Measurements from ENCODE around the gene ZBTB16.

ZBTB16 gene

GRCh38 chr11:114276077-114276476 lies 216.6 kb downstream of the ZBTB16 start:
- H3K56ac ChIP-seq (ENCODE audit: low read length), result no peak overlapping the region
- H3K4me1 ChIP-seq (ENCODE audit: control insufficient read depth, low read depth, low read length), result no peaks in the 10 kb centered on the region
- no peak overlapping the region for H3K4me2 ChIP-seq (ENCODE audit: low read length)
- no peak overlapping the region for H3K27ac ChIP-seq (ENCODE audit: low read depth, low read length)
- no peak overlapping the region for H3K4me3 ChIP-seq (ENCODE audit: low read length)
- H3K18ac ChIP-seq (ENCODE audit: low read length), result no peak overlapping the region
- H2AK5ac ChIP-seq (ENCODE audit: low read length), result no peak overlapping the region
- H4K8ac ChIP-seq (ENCODE audit: low read depth, low read length), result no peak overlapping the region
- H4K5ac ChIP-seq (ENCODE audit: low read length), result no peak overlapping the region
- DNase-seq, result no peak
- no peaks in the 10 kb centered on the region for H3K27me3 ChIP-seq (ENCODE audit: insufficient read depth, low read length, poor library complexity)
- H3K23ac ChIP-seq (ENCODE audit: low read length), result no peak overlapping the region
- H3K79me2 ChIP-seq (ENCODE audit: control insufficient read depth, insufficient read depth, low read length), result no peaks in the 10 kb centered on the region
- WGBS (ENCODE audit: extremely low coverage, insufficient coverage, low lambda C conversion rate), result no CpG with 5 or more reads among the region's 5 CpGs
- H2BK120ac ChIP-seq (ENCODE audit: low read depth, low read length), result no peak overlapping the region
- no peak overlapping the region for H3K9ac ChIP-seq (ENCODE audit: low read length)
- H3K79me1 ChIP-seq (ENCODE audit: low read length), result no peaks in the 10 kb centered on the region
- no peak overlapping the region for H2BK5ac ChIP-seq (ENCODE audit: low read length)
- H3K4ac ChIP-seq (ENCODE audit: low read depth, low read length), result no peak overlapping the region
- no peak overlapping the region for H2BK15ac ChIP-seq (replicated peaks; ENCODE audit: low read depth)
- no peaks in the 10 kb centered on the region for H3K36me3 ChIP-seq (ENCODE audit: control insufficient read depth, insufficient read depth, low read length)

- Histone ChIP-seq H3K4me2 (ENCODE audit: low read length) (no peak overlapping the region), H3K36me3 (ENCODE audit: control insufficient read depth, insufficient read depth, low read length) (no peaks in the 10 kb centered on the region), H3K4ac (ENCODE audit: low read depth, low read length) (no peak overlapping the region), H2BK5ac (ENCODE audit: low read length) (no peak overlapping the region), H3K23ac (ENCODE audit: low read length) (no peak overlapping the region), H2BK120ac (ENCODE audit: low read depth, low read length) (no peak overlapping the region), H3K4me1 (ENCODE audit: control insufficient read depth, low read depth, low read length) (no peaks in the 10 kb centered on the region), H2AK5ac (ENCODE audit: low read length) (no peak overlapping the region), H4K8ac (ENCODE audit: low read depth, low read length) (no peak overlapping the region), H4K5ac (ENCODE audit: low read length) (no peak overlapping the region), H2BK15ac (replicated peaks; ENCODE audit: low read depth) (no peak overlapping the region), H3K79me2 (ENCODE audit: control insufficient read depth, insufficient read depth, low read length) (no peaks in the 10 kb centered on the region), H3K18ac (ENCODE audit: low read length) (no peak overlapping the region), H3K4me3 (ENCODE audit: low read length) (no peak overlapping the region), H3K79me1 (ENCODE audit: low read length) (no peaks in the 10 kb centered on the region), H3K56ac (ENCODE audit: low read length) (no peak overlapping the region), H3K27ac (ENCODE audit: low read depth, low read length) (no peak overlapping the region), H3K27me3 (ENCODE audit: insufficient read depth, low read length, poor library complexity) (no peaks in the 10 kb centered on the region), H3K9ac (ENCODE audit: low read length) (no peak overlapping the region)
- DNase-seq, result no peak
- no CpG with 5 or more reads among the region's 11 CpGs for whole genome bisulfite sequencing (ENCODE audit: extremely low coverage, insufficient coverage, low lambda C conversion rate)
These were observed 218.3 kb downstream of the ZBTB16 start for GRCh38 chr11:114277637-114278341.

GRCh38 chr11:114278342-114279065 lies 219.0 kb downstream of the ZBTB16 start:
- Histone ChIP-seq H2BK120ac (ENCODE audit: low read depth, low read length) (no peak overlapping the region), H3K4me3 (ENCODE audit: low read length) (no peak overlapping the region), H3K9ac (ENCODE audit: low read length) (no peak overlapping the region), H3K27ac (ENCODE audit: low read depth, low read length) (no peak overlapping the region), H4K8ac (ENCODE audit: low read depth, low read length) (no peak overlapping the region), H3K18ac (ENCODE audit: low read length) (no peak overlapping the region), H3K56ac (ENCODE audit: low read length) (no peak overlapping the region), H3K4ac (ENCODE audit: low read depth, low read length) (no peak overlapping the region), H3K4me2 (ENCODE audit: low read length) (no peak overlapping the region), H3K4me1 (ENCODE audit: control insufficient read depth, low read depth, low read length) (no peaks in the 10 kb centered on the region), H3K27me3 (ENCODE audit: insufficient read depth, low read length, poor library complexity) (no peaks in the 10 kb centered on the region), H4K5ac (ENCODE audit: low read length) (no peak overlapping the region), H2BK15ac (replicated peaks; ENCODE audit: low read depth) (no peak overlapping the region), H2BK5ac (ENCODE audit: low read length) (no peak overlapping the region), H3K23ac (ENCODE audit: low read length) (no peak overlapping the region), H2AK5ac (ENCODE audit: low read length) (no peak overlapping the region), H3K36me3 (ENCODE audit: control insufficient read depth, insufficient read depth, low read length) (no peaks in the 10 kb centered on the region), H3K79me2 (ENCODE audit: control insufficient read depth, insufficient read depth, low read length) (no peaks in the 10 kb centered on the region), H3K79me1 (ENCODE audit: low read length) (no peaks in the 10 kb centered on the region)
- WGBS (ENCODE audit: extremely low coverage, insufficient coverage, low lambda C conversion rate), result no CpG with 5 or more reads among the region's 4 CpGs
- no peak for DNase-seq

- H3K23ac ChIP-seq (ENCODE audit: low read length), result no peak overlapping the region
- H3K36me3 ChIP-seq (ENCODE audit: control insufficient read depth, insufficient read depth, low read length), result no peaks in the 10 kb centered on the region
- H2BK15ac ChIP-seq (replicated peaks; ENCODE audit: low read depth), result no peak overlapping the region
- no peak overlapping the region for H3K56ac ChIP-seq (ENCODE audit: low read length)
- no peak overlapping the region for H3K4me2 ChIP-seq (ENCODE audit: low read length)
- H2BK120ac ChIP-seq (ENCODE audit: low read depth, low read length), result no peak overlapping the region
- no peaks in the 10 kb centered on the region for H3K79me2 ChIP-seq (ENCODE audit: control insufficient read depth, insufficient read depth, low read length)
- no peak overlapping the region for H3K4me3 ChIP-seq (ENCODE audit: low read length)
- H3K4me1 ChIP-seq (ENCODE audit: control insufficient read depth, low read depth, low read length), result no peaks in the 10 kb centered on the region
- WGBS (ENCODE audit: extremely low coverage, insufficient coverage, low lambda C conversion rate), result no CpG with 5 or more reads among the region's 9 CpGs
- H4K5ac ChIP-seq (ENCODE audit: low read length), result no peak overlapping the region
- H3K9ac ChIP-seq (ENCODE audit: low read length), result no peak overlapping the region
- H3K79me1 ChIP-seq (ENCODE audit: low read length), result no peaks in the 10 kb centered on the region
- DNase-seq, result no peak
- no peaks in the 10 kb centered on the region for H3K27me3 ChIP-seq (ENCODE audit: insufficient read depth, low read length, poor library complexity)
- no peak overlapping the region for H2BK5ac ChIP-seq (ENCODE audit: low read length)
- H3K4ac ChIP-seq (ENCODE audit: low read depth, low read length), result no peak overlapping the region
- no peak overlapping the region for H3K27ac ChIP-seq (ENCODE audit: low read depth, low read length)
- H2AK5ac ChIP-seq (ENCODE audit: low read length), result no peak overlapping the region
- no peak overlapping the region for H4K8ac ChIP-seq (ENCODE audit: low read depth, low read length)
- H3K18ac ChIP-seq (ENCODE audit: low read length), result no peak overlapping the region
These were observed 220.5 kb downstream of the ZBTB16 start for GRCh38 chr11:114279792-114280546.

GRCh38 chr11:114280696-114281095 lies 221.2 kb downstream of the ZBTB16 start:
- no peak overlapping the region for H2BK120ac ChIP-seq (ENCODE audit: low read depth, low read length)
- no peak overlapping the region for H3K27ac ChIP-seq (ENCODE audit: low read depth, low read length)
- H3K79me2 ChIP-seq (ENCODE audit: control insufficient read depth, insufficient read depth, low read length), result no peaks in the 10 kb centered on the region
- H3K79me1 ChIP-seq (ENCODE audit: low read length), result no peaks in the 10 kb centered on the region
- no peak overlapping the region for H3K4ac ChIP-seq (ENCODE audit: low read depth, low read length)
- H2BK5ac ChIP-seq (ENCODE audit: low read length), result no peak overlapping the region
- no peak overlapping the region for H4K5ac ChIP-seq (ENCODE audit: low read length)
- no peak overlapping the region for H4K8ac ChIP-seq (ENCODE audit: low read depth, low read length)
- peak; percentile 92 for DNase-seq
- no peaks in the 10 kb centered on the region for H3K27me3 ChIP-seq (ENCODE audit: insufficient read depth, low read length, poor library complexity)
- no CpG with 5 or more reads among the region's 6 CpGs for WGBS (ENCODE audit: extremely low coverage, insufficient coverage, low lambda C conversion rate)
- H2AK5ac ChIP-seq (ENCODE audit: low read length), result no peak overlapping the region
- H3K36me3 ChIP-seq (ENCODE audit: control insufficient read depth, insufficient read depth, low read length), result no peaks in the 10 kb centered on the region
- no peaks in the 10 kb centered on the region for H3K4me1 ChIP-seq (ENCODE audit: control insufficient read depth, low read depth, low read length)
- no peak overlapping the region for H3K18ac ChIP-seq (ENCODE audit: low read length)
- no peak overlapping the region for H2BK15ac ChIP-seq (replicated peaks; ENCODE audit: low read depth)
- no peak overlapping the region for H3K4me3 ChIP-seq (ENCODE audit: low read length)
- peak overlapping the region; percentile 39 for H3K9ac ChIP-seq (ENCODE audit: low read length)
- no peak overlapping the region for H3K4me2 ChIP-seq (ENCODE audit: low read length)
- peak overlapping the region; percentile 70 for H3K56ac ChIP-seq (ENCODE audit: low read length)
- no peak overlapping the region for H3K23ac ChIP-seq (ENCODE audit: low read length)
